ENCODE results near the gene CDC25B.

CDC25B gene

GRCh38 chr20:3754276-3754630 lies 41.9 kb upstream of the CDC25B start:
- Histone ChIP-seq H3K9ac (ENCODE audit: low read length) (no peak overlapping the region), H3K4ac (ENCODE audit: low read depth, low read length) (no peak overlapping the region), H3K18ac (ENCODE audit: low read length) (no peak overlapping the region), H3K4me1 (ENCODE audit: control insufficient read depth, low read depth, low read length) (peaks cover 2% of the 10 kb centered on the region), H2BK5ac (ENCODE audit: low read length) (no peak overlapping the region), H3K27me3 (ENCODE audit: insufficient read depth, low read length, poor library complexity) (peaks cover 5% of the 10 kb centered on the region), H2AK5ac (ENCODE audit: low read length) (no peak overlapping the region), H3K36me3 (ENCODE audit: control insufficient read depth, insufficient read depth, low read length) (no peaks in the 10 kb centered on the region), H3K4me3 (ENCODE audit: low read length) (no peak overlapping the region), H3K79me2 (ENCODE audit: control insufficient read depth, insufficient read depth, low read length) (no peaks in the 10 kb centered on the region), H3K4me2 (ENCODE audit: low read length) (no peak overlapping the region), H4K8ac (ENCODE audit: low read depth, low read length) (no peak overlapping the region), H2BK15ac (replicated peaks; ENCODE audit: low read depth) (no peak overlapping the region), H3K79me1 (ENCODE audit: low read length) (no peaks in the 10 kb centered on the region), H3K27ac (ENCODE audit: low read depth, low read length) (no peak overlapping the region), H3K23ac (ENCODE audit: low read length) (no peak overlapping the region), H3K56ac (ENCODE audit: low read length) (no peak overlapping the region), H4K5ac (ENCODE audit: low read length) (no peak overlapping the region), H2BK120ac (ENCODE audit: low read depth, low read length) (no peak overlapping the region)
- WGBS (ENCODE audit: extremely low coverage, insufficient coverage, low lambda C conversion rate): no CpG with 5 or more reads among the region's 16 CpGs
- no peak for DNase-seq

DNA sequence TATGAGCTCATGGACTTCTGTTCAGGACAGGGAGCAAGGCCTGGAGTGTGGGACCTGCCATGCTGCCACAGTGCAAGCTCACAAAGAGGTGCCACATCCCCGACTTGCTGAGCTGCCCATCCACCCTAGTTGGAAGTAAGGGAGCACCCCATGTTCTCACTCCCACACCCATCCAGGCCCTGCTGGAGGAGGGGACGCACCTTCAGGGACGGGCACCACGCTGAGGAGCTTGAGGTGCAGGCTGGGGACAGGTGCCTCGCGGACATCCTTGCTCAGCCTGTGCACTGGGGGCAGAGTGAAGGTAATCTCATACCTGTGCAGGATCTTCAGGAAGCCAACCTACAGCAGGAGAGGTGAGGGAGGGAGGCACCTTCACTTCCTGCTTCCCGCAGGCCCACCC lies 40.8 kb upstream of the CDC25B start:
- no peak for DNase-seq
- peaks cover 2% of the 10 kb centered on the region for H3K4me1 ChIP-seq (ENCODE audit: control insufficient read depth, low read depth, low read length)
- no peak overlapping the region for H3K18ac ChIP-seq (ENCODE audit: low read length)
- no peaks in the 10 kb centered on the region for H3K79me1 ChIP-seq (ENCODE audit: low read length)
- H3K23ac ChIP-seq (ENCODE audit: low read length): no peak overlapping the region
- no peaks in the 10 kb centered on the region for H3K79me2 ChIP-seq (ENCODE audit: control insufficient read depth, insufficient read depth, low read length)
- H3K27ac ChIP-seq (ENCODE audit: low read depth, low read length): no peak overlapping the region
- no peak overlapping the region for H2BK15ac ChIP-seq (replicated peaks; ENCODE audit: low read depth)
- WGBS (ENCODE audit: extremely low coverage, insufficient coverage, low lambda C conversion rate): no CpG with 5 or more reads among the region's 7 CpGs
- H3K4me3 ChIP-seq (ENCODE audit: low read length): no peak overlapping the region
- no peak overlapping the region for H3K9ac ChIP-seq (ENCODE audit: low read length)
- no peak overlapping the region for H2BK120ac ChIP-seq (ENCODE audit: low read depth, low read length)
- no peak overlapping the region for H4K5ac ChIP-seq (ENCODE audit: low read length)
- H3K4ac ChIP-seq (ENCODE audit: low read depth, low read length): no peak overlapping the region
- no peak overlapping the region for H3K56ac ChIP-seq (ENCODE audit: low read length)
- no peak overlapping the region for H3K4me2 ChIP-seq (ENCODE audit: low read length)
- H4K8ac ChIP-seq (ENCODE audit: low read depth, low read length): no peak overlapping the region
- no peak overlapping the region for H2BK5ac ChIP-seq (ENCODE audit: low read length)
- no peaks in the 10 kb centered on the region for H3K36me3 ChIP-seq (ENCODE audit: control insufficient read depth, insufficient read depth, low read length)
- H2AK5ac ChIP-seq (ENCODE audit: low read length): no peak overlapping the region
- peaks cover 5% of the 10 kb centered on the region for H3K27me3 ChIP-seq (ENCODE audit: insufficient read depth, low read length, poor library complexity)

- H3K79me1 ChIP-seq (ENCODE audit: low read length): no peaks in the 10 kb centered on the region
- H2BK5ac ChIP-seq (ENCODE audit: low read length): no peak overlapping the region
- no peak overlapping the region for H3K18ac ChIP-seq (ENCODE audit: low read length)
- H3K36me3 ChIP-seq (ENCODE audit: control insufficient read depth, insufficient read depth, low read length): no peaks in the 10 kb centered on the region
- DNase-seq: no peak
- H2AK5ac ChIP-seq (ENCODE audit: low read length): no peak overlapping the region
- H4K5ac ChIP-seq (ENCODE audit: low read length): no peak overlapping the region
- no peak overlapping the region for H3K27ac ChIP-seq (ENCODE audit: low read depth, low read length)
- no peaks in the 10 kb centered on the region for H3K79me2 ChIP-seq (ENCODE audit: control insufficient read depth, insufficient read depth, low read length)
- no peak overlapping the region for H3K9ac ChIP-seq (ENCODE audit: low read length)
- H3K4me3 ChIP-seq (ENCODE audit: low read length): no peak overlapping the region
- peaks cover 2% of the 10 kb centered on the region for H3K4me1 ChIP-seq (ENCODE audit: control insufficient read depth, low read depth, low read length)
- H2BK120ac ChIP-seq (ENCODE audit: low read depth, low read length): no peak overlapping the region
- peaks cover 2% of the 10 kb centered on the region for H3K27me3 ChIP-seq (ENCODE audit: insufficient read depth, low read length, poor library complexity)
- H3K23ac ChIP-seq (ENCODE audit: low read length): no peak overlapping the region
- H2BK15ac ChIP-seq (replicated peaks; ENCODE audit: low read depth): no peak overlapping the region
- H3K4me2 ChIP-seq (ENCODE audit: low read length): no peak overlapping the region
- no CpG with 5 or more reads among the region's 5 CpGs for WGBS (ENCODE audit: extremely low coverage, insufficient coverage, low lambda C conversion rate)
- no peak overlapping the region for H4K8ac ChIP-seq (ENCODE audit: low read depth, low read length)
- no peak overlapping the region for H3K56ac ChIP-seq (ENCODE audit: low read length)
- no peak overlapping the region for H3K4ac ChIP-seq (ENCODE audit: low read depth, low read length)
Observed at GRCh38 chr20:3755814-3756480, 40.2 kb upstream of the CDC25B start.

GRCh38 chr20:3757268-3757667 lies 38.8 kb upstream of the CDC25B start:
- no peak overlapping the region for H2AK5ac ChIP-seq (ENCODE audit: low read length)
- H3K4me2 ChIP-seq (ENCODE audit: low read length): no peak overlapping the region
- no peak overlapping the region for H2BK120ac ChIP-seq (ENCODE audit: low read depth, low read length)
- no peak overlapping the region for H3K18ac ChIP-seq (ENCODE audit: low read length)
- H4K8ac ChIP-seq (ENCODE audit: low read depth, low read length): no peak overlapping the region
- H3K56ac ChIP-seq (ENCODE audit: low read length): no peak overlapping the region
- no peaks in the 10 kb centered on the region for H3K27me3 ChIP-seq (ENCODE audit: insufficient read depth, low read length, poor library complexity)
- H3K4me1 ChIP-seq (ENCODE audit: control insufficient read depth, low read depth, low read length): no peaks in the 10 kb centered on the region
- no peak overlapping the region for H2BK5ac ChIP-seq (ENCODE audit: low read length)
- DNase-seq: no peak
- H2BK15ac ChIP-seq (replicated peaks; ENCODE audit: low read depth): no peak overlapping the region
- H3K9ac ChIP-seq (ENCODE audit: low read length): no peak overlapping the region
- H3K4me3 ChIP-seq (ENCODE audit: low read length): no peak overlapping the region
- H3K4ac ChIP-seq (ENCODE audit: low read depth, low read length): no peak overlapping the region
- H3K79me1 ChIP-seq (ENCODE audit: low read length): no peaks in the 10 kb centered on the region
- no CpG with 5 or more reads among the region's 2 CpGs for WGBS (ENCODE audit: extremely low coverage, insufficient coverage, low lambda C conversion rate)
- H3K27ac ChIP-seq (ENCODE audit: low read depth, low read length): no peak overlapping the region
- H4K5ac ChIP-seq (ENCODE audit: low read length): no peak overlapping the region
- H3K79me2 ChIP-seq (ENCODE audit: control insufficient read depth, insufficient read depth, low read length): no peaks in the 10 kb centered on the region
- H3K36me3 ChIP-seq (ENCODE audit: control insufficient read depth, insufficient read depth, low read length): no peaks in the 10 kb centered on the region
- H3K23ac ChIP-seq (ENCODE audit: low read length): no peak overlapping the region

DNA sequence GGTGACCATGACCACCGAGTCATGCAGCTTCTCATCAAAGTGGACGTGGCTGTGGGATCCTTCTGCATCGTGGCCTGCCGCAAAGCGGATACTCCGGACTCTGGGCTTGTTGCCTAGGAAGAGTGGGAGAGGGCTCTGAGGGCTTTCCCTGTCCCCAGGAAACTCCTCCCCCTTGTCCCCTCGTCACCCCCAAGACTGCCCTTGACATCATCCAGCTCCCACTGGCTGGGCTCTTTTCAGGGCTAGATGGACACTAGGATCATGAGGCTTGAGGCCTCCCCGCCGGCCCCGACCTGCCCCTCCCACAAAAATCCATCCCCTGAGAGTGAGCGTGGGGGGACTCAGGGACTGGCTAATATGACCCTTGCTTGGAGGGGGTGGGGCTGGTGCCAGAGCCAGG lies 37.5 kb upstream of the CDC25B start:
- no peak overlapping the region for H4K5ac ChIP-seq (ENCODE audit: low read length)
- H3K79me2 ChIP-seq (ENCODE audit: control insufficient read depth, insufficient read depth, low read length): no peaks in the 10 kb centered on the region
- no peak overlapping the region for H3K9ac ChIP-seq (ENCODE audit: low read length)
- no peak overlapping the region for H3K18ac ChIP-seq (ENCODE audit: low read length)
- WGBS (ENCODE audit: extremely low coverage, insufficient coverage, low lambda C conversion rate): no CpG with 5 or more reads among the region's 11 CpGs
- no peaks in the 10 kb centered on the region for H3K27me3 ChIP-seq (ENCODE audit: insufficient read depth, low read length, poor library complexity)
- no peak overlapping the region for H2BK120ac ChIP-seq (ENCODE audit: low read depth, low read length)
- no peak overlapping the region for H2AK5ac ChIP-seq (ENCODE audit: low read length)
- H4K8ac ChIP-seq (ENCODE audit: low read depth, low read length): no peak overlapping the region
- H3K36me3 ChIP-seq (ENCODE audit: control insufficient read depth, insufficient read depth, low read length): no peaks in the 10 kb centered on the region
- no peaks in the 10 kb centered on the region for H3K79me1 ChIP-seq (ENCODE audit: low read length)
- DNase-seq: no peak
- no peak overlapping the region for H2BK5ac ChIP-seq (ENCODE audit: low read length)
- H3K4ac ChIP-seq (ENCODE audit: low read depth, low read length): no peak overlapping the region
- H3K56ac ChIP-seq (ENCODE audit: low read length): no peak overlapping the region
- no peak overlapping the region for H2BK15ac ChIP-seq (replicated peaks; ENCODE audit: low read depth)
- no peak overlapping the region for H3K23ac ChIP-seq (ENCODE audit: low read length)
- H3K4me2 ChIP-seq (ENCODE audit: low read length): no peak overlapping the region
- H3K27ac ChIP-seq (ENCODE audit: low read depth, low read length): no peak overlapping the region
- H3K4me1 ChIP-seq (ENCODE audit: control insufficient read depth, low read depth, low read length): no peaks in the 10 kb centered on the region
- H3K4me3 ChIP-seq (ENCODE audit: low read length): no peak overlapping the region

DNA sequence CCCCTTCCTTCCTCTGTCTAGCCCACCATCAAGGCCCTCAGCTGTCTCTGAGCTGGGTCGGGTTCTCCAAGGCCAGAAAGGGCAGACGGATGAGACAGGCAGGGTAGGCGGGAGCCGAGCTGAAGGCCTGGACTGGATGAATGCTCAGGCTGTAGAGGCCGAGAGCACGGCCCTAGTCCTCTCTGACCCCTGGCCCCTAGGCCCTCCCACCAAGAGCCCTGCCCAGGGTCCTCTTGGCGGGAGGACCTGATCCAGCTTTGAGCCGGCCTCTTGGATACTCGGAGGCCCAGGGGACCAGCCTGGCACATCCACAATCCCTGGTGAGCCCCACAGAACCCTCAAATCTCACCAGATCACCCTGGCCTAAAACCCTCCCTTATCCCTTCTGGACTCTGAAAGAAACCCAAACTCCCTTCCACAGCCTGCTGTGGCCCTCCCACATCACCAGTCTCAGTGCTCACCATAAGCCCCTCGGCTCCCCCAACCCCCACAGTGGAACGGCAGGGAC lies 36.7 kb upstream of the CDC25B start:
- no peak overlapping the region for H2BK5ac ChIP-seq (ENCODE audit: low read length)
- H4K8ac ChIP-seq (ENCODE audit: low read depth, low read length): no peak overlapping the region
- no peak overlapping the region for H3K27ac ChIP-seq (ENCODE audit: low read depth, low read length)
- no peak for DNase-seq
- no peaks in the 10 kb centered on the region for H3K4me1 ChIP-seq (ENCODE audit: control insufficient read depth, low read depth, low read length)
- no peak overlapping the region for H4K5ac ChIP-seq (ENCODE audit: low read length)
- no peak overlapping the region for H2BK15ac ChIP-seq (replicated peaks; ENCODE audit: low read depth)
- no peak overlapping the region for H2AK5ac ChIP-seq (ENCODE audit: low read length)
- H3K79me2 ChIP-seq (ENCODE audit: control insufficient read depth, insufficient read depth, low read length): no peaks in the 10 kb centered on the region
- H3K4me3 ChIP-seq (ENCODE audit: low read length): no peak overlapping the region
- no peak overlapping the region for H3K9ac ChIP-seq (ENCODE audit: low read length)
- H2BK120ac ChIP-seq (ENCODE audit: low read depth, low read length): no peak overlapping the region
- H3K79me1 ChIP-seq (ENCODE audit: low read length): no peaks in the 10 kb centered on the region
- H3K4ac ChIP-seq (ENCODE audit: low read depth, low read length): no peak overlapping the region
- no CpG with 5 or more reads among the region's 11 CpGs for WGBS (ENCODE audit: extremely low coverage, insufficient coverage, low lambda C conversion rate)
- H3K23ac ChIP-seq (ENCODE audit: low read length): no peak overlapping the region
- no peak overlapping the region for H3K56ac ChIP-seq (ENCODE audit: low read length)
- H3K36me3 ChIP-seq (ENCODE audit: control insufficient read depth, insufficient read depth, low read length): no peaks in the 10 kb centered on the region
- no peak overlapping the region for H3K18ac ChIP-seq (ENCODE audit: low read length)
- H3K27me3 ChIP-seq (ENCODE audit: insufficient read depth, low read length, poor library complexity): no peaks in the 10 kb centered on the region
- no peak overlapping the region for H3K4me2 ChIP-seq (ENCODE audit: low read length)
